Prostate gland (tissue), 2 donors: ENCODE results near the gene EML4.

Source experiments
- POLR2A ChIP-seq: fragments of 450-650 bp; IDR thresholded peaks from one replicate; pipeline ENCODE4 v1.6.1; 2016; ENCODE audit warnings: antibody characterized with exemption, mild to moderate bottlenecking
- POLR2AphosphoS5 ChIP-seq: sonication (generic); formaldehyde crosslinking; IDR thresholded peaks from one replicate; pipeline ENCODE4 v1.6.1; 2017; ENCODE audit warnings: antibody characterized with exemption
- TF ChIP-seq, protein P1 (sequence below), 4 experiments: fragments of 200-600 bp in 2 of 4; fragments of 450-650 bp in 2 of 4; sonication (generic) in 2 of 4; IDR thresholded peaks; 1 replicate in 3 of 4; 2 replicates in 1 of 4; pipeline ENCODE4 v1.5.1; 2016 to 2019; ENCODE audit warnings: antibody characterized with exemption in 4 of 4, mild to moderate bottlenecking in 2 of 4, moderate library complexity in 2 of 4

DNA sequence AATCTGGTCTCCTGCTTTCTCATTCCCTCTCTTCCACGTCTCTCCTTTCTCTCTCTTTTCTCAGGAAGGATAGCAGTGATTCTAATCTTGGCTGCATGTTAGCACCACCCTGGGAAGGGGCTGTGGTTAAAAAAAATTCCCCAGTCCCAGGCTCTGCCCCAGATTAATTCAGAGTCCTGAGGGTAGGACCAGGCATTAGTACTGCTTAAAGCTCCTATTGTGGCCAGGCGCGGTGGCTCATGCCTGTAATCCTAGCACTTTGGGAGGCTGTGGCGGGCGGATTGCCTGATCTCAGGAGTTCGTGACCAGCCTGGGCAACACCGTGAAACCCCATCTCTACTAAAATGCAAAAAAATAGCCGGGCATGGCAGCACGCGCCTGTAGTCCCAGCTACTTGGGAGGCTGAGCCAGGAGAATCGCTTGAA, 35.4 kb upstream of the EML4 start:
- TF ChIP-seq, protein P1, sequence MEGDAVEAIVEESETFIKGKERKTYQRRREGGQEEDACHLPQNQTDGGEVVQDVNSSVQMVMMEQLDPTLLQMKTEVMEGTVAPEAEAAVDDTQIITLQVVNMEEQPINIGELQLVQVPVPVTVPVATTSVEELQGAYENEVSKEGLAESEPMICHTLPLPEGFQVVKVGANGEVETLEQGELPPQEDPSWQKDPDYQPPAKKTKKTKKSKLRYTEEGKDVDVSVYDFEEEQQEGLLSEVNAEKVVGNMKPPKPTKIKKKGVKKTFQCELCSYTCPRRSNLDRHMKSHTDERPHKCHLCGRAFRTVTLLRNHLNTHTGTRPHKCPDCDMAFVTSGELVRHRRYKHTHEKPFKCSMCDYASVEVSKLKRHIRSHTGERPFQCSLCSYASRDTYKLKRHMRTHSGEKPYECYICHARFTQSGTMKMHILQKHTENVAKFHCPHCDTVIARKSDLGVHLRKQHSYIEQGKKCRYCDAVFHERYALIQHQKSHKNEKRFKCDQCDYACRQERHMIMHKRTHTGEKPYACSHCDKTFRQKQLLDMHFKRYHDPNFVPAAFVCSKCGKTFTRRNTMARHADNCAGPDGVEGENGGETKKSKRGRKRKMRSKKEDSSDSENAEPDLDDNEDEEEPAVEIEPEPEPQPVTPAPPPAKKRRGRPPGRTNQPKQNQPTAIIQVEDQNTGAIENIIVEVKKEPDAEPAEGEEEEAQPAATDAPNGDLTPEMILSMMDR (IDR thresholded peaks at IDR 0.05), result no peak
- TF ChIP-seq POLR2A (no peak), POLR2AphosphoS5 (no peak)
